ENCODE data around the gene LCN6. TPM values are rescaled to one million over a fixed set of nuclear protein-coding genes. Genes with fewer than 3 reads are reported as not detected.

LCN6 gene
- total and polyA plus RNA-seq, 10 of the 15 experiments (the other 5 are each of a cell fraction or from before 2014, with no cell fraction given) = not detected

DNA sequence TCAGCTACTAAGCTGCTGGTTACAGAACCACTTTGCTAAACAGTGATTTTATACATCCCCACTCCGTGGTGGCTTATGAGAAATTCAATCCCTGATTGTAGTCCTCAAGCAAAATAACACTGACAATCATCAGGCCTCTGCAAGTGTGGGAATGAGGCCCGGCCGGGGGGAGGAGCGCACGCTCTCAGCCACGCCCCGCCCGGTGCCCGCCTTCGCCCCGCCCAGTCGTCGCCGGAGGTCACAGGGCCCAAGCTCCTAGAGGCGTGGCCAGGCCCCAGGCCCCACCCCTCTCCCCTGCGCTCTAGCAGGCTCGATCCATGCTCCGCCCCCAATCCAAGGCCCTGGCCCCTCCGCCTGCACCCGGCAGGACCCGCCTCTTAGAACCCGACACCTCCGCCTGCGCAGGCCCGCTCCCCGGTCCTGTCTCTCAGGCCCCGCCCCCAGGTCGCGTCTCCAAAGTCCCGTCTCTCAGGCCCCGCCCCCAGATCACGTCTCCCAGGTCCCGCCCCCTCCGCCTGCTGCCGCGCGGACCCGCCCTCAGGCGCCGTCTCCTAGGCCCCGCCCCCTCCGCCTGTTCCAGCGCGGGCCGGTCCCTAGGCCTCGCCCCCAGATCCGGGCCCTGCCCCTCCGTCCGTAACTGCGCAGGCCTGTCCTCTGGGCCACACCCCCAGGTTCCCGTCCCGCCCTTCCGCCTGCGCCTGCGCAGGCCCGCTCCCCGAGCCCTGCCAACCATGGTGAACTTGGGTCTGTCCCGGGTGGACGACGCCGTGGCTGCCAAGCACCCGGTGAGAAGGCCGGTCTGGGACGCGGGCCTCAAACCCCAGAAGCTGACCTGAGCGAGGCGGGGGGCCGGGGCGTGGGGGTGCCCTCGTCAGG lies 42.6 kb upstream of the LCN6 start, which contains the start of gene TMEM141 (continued):
- TF ChIP-seq, protein P1, sequence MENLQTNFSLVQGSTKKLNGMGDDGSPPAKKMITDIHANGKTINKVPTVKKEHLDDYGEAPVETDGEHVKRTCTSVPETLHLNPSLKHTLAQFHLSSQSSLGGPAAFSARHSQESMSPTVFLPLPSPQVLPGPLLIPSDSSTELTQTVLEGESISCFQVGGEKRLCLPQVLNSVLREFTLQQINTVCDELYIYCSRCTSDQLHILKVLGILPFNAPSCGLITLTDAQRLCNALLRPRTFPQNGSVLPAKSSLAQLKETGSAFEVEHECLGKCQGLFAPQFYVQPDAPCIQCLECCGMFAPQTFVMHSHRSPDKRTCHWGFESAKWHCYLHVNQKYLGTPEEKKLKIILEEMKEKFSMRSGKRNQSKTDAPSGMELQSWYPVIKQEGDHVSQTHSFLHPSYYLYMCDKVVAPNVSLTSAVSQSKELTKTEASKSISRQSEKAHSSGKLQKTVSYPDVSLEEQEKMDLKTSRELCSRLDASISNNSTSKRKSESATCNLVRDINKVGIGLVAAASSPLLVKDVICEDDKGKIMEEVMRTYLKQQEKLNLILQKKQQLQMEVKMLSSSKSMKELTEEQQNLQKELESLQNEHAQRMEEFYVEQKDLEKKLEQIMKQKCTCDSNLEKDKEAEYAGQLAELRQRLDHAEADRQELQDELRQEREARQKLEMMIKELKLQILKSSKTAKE (IDR thresholded peaks at IDR 0.05; ENCODE audit: low read depth, poor library complexity, severe bottlenecking) = no peak
- TF ChIP-seq ASH2L (IDR thresholded peaks at IDR 0.05; ENCODE audit: borderline replicate concordance, low read depth) (no peak), LARP7 (IDR thresholded peaks at IDR 0.05) (no peak), NFYB (IDR thresholded peaks at IDR 0.05; ENCODE audit: insufficient read depth, low read depth, low read length) (no peak), RBBP5 (conservative IDR thresholded peaks at IDR 0.05) (no peak), JUNB (IDR thresholded peaks at IDR 0.05) (no peak), BCL3 (IDR thresholded peaks at IDR 0.05; ENCODE audit: borderline replicate concordance, insufficient read depth, low read depth, low read length, poor library complexity, severe bottlenecking) (no peak), KAT2A (conservative IDR thresholded peaks at IDR 0.05; ENCODE audit: control insufficient read depth, low read depth, low read length) (no peak), MTA3 (IDR thresholded peaks at IDR 0.05; ENCODE audit: borderline replicate concordance, low read length) (no peak), IKZF2 (IDR thresholded peaks at IDR 0.05) (no peak), POLR2AphosphoS2 (IDR thresholded peaks at IDR 0.05; ENCODE audit: low read depth, low read length) (peak; percentile 66; the same call in 1 of the 2 replicates), HDGF (IDR thresholded peaks at IDR 0.05) (peak; percentile 96), POLR2A (IDR thresholded peaks at IDR 0.05; ENCODE audit: low read depth, low read length) (peak; percentile 83), SMC3 (IDR thresholded peaks at IDR 0.05; ENCODE audit: borderline replicate concordance, low read length) (no peak), HDAC2 (IDR thresholded peaks at IDR 0.05) (no peak), SUZ12 (IDR thresholded peaks at IDR 0.05; ENCODE audit: unreplicated experiment) (no peak), GABPA (IDR thresholded peaks at IDR 0.05; ENCODE audit: low read depth) (no peak), SP1 (IDR thresholded peaks at IDR 0.05; ENCODE audit: low read depth, low read length) (peak; percentile 67), RELA (IDR thresholded peaks at IDR 0.05; ENCODE audit: borderline replicate concordance, partially characterized antibody) (no peak), ZBTB40 (IDR thresholded peaks at IDR 0.05; ENCODE audit: borderline replicate concordance) (no peak), CREB1 (IDR thresholded peaks at IDR 0.05; ENCODE audit: low read depth) (no peak; the same call in 1 of the 2 replicates)
